Activated CD4-positive, CD25-positive, alpha-beta regulatory T cell treated with anti-CD3 and anti-CD28 coated beads, Interleukin-2, amount 50 U/mL, for 72 hours (primary cell): ENCODE data around the gene CADM1.

ENCODE experiments used
- DNase-seq: peaks from one replicate; pipeline ENCODE4 v3.0.0; 2021

The CADM1 gene

GRCh38 chr11:115504276-115505158, at the start of gene CADM1:
TSS of gene CADM1 (minus strand) at chr11:115504415.
- peak; percentile 65 for DNase-seq

- DNase-seq: no peak
Observed at GRCh38 chr11:115552773-115553438, 48.7 kb upstream of the CADM1 start.

DNA sequence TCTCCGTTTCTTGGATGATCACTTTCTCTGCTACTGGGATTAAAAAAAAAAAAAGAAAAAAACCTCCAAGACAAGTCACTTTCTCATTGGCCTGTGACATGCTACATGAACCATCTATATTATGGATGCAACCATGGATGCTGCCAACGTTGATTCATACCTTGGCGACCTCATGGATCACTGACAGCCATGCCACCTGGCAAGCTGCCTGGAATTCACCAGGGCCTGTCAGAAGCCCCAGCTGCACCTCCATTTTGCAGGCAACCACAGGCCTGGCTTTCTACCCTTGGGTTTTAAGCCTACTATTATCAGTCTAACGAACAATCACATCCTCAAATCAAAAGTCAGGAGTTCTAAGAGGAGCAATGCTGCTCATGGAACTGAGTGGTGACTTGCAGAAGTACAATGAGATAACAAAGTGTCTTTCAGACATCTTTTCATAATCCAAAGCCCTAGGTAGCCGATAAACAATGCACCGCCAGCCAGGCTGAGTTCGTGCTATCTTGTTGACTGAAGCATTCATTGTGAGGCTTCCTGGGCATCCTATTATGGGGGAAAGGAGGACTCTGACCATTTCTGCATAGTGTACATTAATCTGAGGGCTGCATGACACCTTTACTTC, 48.0 kb upstream of the CADM1 start:
- no peak for DNase-seq

GRCh38 chr11:115550291-115551059, 46.3 kb upstream of the CADM1 start:
- no peak for DNase-seq

DNA sequence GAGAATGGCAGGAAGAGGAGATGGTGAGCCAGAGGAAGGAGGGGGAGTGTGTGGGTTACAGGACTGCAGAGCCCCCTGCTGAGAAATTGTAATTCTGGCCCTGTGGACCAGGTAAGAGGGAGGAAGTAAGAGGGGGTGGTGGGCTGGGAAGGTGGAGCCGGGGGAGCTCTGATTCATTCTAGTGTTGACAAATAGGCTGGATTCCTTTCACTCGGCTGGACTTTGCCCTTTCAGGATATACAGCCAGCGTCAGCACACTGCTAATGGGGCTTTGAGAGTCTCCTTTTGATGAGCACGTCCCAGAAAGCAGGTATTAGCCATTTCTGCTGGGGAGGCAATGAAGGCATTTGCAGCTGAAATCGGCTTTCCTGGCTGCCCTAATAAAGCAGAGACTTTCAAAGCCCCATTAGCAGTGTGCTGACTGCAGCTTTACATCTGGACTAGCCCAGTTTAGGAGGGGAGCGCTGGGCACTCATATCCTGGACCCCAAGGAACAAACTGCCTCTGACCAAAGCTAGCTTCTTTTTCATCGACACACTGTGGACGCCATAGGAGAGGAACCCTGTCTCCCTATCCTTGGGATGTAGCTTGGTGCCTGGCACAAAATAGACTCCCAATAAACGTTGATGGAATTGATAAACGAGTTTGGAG, 44.8 kb upstream of the CADM1 start:
- DNase-seq: no peak

- DNase-seq: no peak
Observed at GRCh38 chr11:115545581-115546210, 41.5 kb upstream of the CADM1 start.

- no peak for DNase-seq
Observed at GRCh38 chr11:115544422-115544948, 40.3 kb upstream of the CADM1 start.

DNA sequence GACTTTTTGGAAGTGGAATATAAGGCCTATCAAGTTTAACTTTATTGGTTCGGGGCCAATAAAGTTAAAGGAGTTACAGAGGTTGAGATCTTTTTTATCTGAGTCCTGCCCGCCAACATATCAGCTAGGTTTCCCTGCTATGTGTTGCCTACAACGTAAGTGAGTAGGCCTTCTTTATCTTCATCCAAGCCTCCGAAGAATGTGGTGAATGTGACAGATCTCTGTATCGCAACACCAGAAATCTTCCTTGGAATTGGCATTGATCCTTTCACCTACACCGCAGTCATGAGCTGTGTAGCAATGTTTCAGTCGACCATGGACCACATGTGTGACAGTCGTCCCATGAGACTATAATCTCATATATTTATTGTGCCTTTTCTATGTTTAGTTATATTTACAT, 37.3 kb upstream of the CADM1 start:
- no peak for DNase-seq

GRCh38 chr11:115539844-115540243, 35.6 kb upstream of the CADM1 start:
- DNase-seq: no peak

DNA sequence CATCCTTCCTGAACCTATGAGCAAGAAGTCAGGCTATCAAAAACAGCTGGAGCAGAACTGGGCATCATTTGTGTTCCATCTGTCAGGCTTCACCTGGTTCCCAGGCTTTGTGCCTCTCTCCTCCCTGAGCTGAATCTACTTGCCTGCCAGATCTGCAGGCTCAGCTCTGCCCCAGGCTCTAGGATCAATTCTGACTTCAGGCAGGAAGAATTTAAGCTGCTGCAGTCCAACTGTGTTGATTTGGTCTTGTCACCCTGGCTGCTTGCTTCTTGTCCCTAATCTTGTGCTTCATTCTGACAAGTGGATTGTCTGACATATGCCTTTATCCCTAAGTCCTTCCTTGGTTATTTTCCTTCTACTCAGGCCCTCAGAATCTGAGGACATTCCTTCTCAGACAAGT, 31.6 kb upstream of the CADM1 start:
- no peak for DNase-seq

DNA sequence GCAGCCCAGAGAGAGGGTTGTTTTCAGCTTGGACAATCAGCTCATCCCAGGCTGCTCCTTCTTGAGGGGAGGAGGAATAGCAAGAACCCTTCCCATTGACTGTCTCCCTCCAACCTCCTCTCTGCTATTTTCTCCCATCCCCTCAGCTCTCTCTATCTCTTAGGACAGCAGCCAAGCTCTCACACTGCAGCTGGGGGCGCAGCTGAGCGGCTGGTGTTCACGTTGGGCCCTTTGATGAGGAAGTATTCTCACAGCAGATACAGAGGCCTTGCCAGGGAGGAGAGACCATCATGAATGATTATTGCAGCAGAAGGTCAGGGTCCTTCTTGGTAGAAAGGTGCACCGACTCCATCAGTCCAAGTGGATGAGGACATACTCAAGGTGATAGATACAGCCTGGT, 26.5 kb upstream of the CADM1 start:
- DNase-seq: no peak

DNA sequence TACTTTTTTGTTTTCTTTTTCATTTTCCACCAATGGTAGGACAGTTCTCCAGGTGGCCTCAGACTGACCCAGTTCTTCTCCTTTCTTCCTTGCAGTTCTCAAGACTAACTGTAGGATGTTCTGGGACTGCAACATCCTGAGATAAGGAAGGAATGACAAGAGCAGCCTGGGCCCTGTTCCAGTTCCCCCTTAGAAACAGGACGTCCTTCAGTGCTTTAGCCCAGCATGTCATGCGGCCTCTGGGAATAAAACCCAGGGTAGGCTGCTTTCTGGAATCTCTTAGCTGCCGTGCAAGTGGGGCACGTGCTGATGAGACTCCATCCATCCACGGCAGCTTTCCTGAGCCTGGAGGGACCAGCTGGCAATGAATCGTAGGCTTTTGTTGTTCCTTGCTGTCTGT, 24.0 kb upstream of the CADM1 start:
- no peak for DNase-seq

DNA sequence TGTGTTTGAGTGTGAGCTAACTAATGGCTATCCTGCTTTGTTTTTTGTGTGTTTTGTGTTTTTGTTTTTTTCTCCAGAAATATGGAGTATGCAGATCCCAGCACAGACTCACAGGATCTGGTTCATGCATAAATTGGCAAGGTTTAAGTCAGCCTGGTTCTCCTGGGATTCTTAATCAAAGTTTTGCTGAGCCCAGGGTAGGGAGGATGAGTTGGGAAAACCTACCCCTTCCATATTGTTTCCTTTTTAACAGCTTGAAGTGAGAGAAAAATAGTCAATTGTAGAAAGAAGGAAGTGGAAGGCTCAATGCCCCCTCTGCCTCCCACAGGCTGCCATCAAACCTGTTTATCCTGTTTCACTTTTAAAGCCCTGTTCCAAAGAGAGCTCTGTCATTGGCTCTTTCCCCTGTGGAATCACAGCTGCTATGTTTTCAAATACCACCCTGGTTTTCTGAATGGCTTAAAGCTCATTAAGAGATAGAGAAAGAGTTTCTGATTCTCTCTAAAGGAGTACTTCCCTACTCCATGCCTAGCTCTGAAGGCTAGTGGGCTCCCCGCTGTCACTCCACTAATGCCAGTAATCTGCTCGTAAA, 23.4 kb upstream of the CADM1 start:
- no peak for DNase-seq

- no peak for DNase-seq
Observed at GRCh38 chr11:115525531-115526006, 21.4 kb upstream of the CADM1 start.

DNA sequence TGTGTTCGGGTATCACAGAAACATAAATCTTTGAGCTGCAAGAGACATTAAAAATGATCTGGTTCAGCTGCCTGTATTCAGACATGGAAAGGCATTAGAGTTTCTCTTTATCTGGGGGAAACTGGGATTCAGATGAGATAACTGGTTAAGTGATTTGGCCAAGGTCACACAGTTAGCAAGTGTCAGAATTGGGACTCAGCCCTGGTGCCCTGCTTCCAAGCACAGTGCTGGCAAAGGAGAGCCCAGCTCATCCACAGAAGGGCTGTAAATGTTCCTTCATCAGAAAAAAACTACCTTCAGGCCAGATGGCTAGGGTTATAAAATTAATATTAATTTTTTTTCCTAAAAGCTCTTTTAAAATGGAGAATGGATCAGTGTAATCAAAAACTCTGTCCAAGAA, 20.4 kb upstream of the CADM1 start:
- DNase-seq: no peak

DNA sequence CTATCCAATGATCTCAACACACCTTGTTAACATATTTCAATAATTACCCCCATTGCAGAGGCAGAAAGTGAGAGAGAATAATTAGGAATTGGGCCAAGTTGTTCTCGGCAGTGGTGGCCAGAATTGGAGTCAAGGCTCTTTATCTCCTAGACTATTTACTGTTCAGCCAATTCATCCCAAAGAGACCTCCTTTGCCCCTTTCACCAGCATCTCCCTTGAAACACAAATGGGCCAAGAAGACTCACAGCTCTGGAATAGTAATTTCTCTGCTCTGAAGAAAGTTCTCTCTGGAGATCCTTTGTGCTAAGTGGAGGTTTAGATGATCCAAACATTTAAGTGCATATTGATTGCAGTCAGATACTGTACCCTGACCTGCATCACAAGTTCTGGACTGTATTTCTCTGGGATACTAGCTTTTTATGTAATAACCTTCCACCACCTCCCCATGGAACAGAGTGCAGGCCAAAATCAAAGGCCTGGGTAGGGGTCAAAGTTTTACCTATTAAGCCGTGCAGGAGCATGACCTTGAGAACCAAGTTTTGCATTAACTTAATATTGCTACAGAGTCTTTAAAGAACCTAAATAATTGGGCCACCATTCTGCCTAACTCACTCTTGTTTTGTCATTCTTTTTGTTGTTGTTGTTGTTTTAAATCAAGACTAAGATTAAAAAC, 19.6 kb upstream of the CADM1 start:
- no peak for DNase-seq

- DNase-seq: no peak
Observed at GRCh38 chr11:115522302-115522701, 18.1 kb upstream of the CADM1 start.

- DNase-seq: no peak
Observed at GRCh38 chr11:115521825-115522224, 17.6 kb upstream of the CADM1 start.

DNA sequence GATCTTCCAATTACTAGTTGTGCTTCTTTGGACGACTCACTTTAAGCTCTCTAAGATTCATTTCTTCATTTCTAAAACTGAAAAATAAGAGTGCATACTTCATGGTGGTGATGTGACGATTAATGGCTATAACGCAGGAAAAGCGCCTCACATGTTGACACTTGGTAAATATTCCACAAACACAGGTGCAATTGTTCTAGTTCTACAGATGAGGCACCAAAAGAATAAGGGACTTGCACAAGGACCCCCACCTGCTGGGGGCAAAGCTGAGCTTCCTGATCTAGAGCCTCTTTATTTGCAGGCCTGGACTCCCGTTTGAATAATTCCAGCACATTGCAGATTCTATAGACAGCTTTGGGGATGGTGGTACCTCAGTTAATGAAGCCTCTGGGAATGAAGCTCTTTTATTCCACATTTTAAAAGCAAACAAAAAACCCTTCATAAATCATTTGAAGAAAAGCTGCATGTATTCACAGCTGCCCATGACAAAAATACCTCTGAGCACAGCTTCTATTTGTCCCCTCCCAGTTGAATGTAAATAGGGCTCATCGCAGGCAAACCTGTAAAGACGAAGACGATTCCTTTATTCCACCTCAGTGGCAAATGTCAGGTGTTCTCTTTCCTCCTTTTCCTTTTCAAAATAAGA, 14.9 kb upstream of the CADM1 start:
- no peak for DNase-seq
